ENCODE measurements around the gene ARHGDIG. TPM values are rescaled to one million over a fixed set of nuclear protein-coding genes. Genes with fewer than 3 reads are reported as not detected.

The ARHGDIG gene
- total RNA-seq, result not detected in 2 replicates

DNA sequence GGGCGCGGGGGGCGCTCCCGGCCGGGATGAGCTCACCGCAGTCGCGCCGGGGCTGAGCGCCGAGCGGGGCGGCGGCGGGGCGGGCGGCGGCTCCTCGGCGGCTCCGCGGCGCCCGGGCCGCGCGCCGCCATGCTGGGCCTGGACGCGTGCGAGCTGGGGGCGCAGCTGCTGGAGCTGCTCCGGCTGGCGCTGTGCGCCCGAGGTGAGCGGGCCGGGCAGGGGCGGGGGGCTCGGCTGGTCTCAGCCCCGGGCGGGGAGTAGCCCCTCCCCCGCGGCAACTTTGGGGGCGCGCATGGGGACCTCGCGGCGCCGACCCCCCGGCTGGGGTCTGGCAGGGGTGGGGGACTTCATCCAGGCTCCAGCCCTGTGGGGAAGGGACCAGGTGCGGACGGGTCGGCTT is at the start of gene ARHGDIG:
ARHGDIG (plus strand) TSS at position 40 of the 400 bp plus-strand sequence; CDS start at position 130, 90 bp downstream.
- Histone ChIP-seq H3K4me3 (ENCODE audit: insufficient read depth, low read length) (no peak within 1 kb of the TSS), H3K27me3 (ENCODE audit: insufficient read depth, low read length) (peaks cover 24% of the 10 kb centered on the region), H3K4me2 (ENCODE audit: insufficient read depth, low read length) (no peak within 1 kb of the TSS), H4K20me1 (ENCODE audit: insufficient read depth, low read length) (no peaks in the 10 kb centered on the region), H3K79me2 (ENCODE audit: insufficient read depth, low read length) (no peaks in the 10 kb centered on the region), H3K27ac (ENCODE audit: low read depth, low read length) (no peak within 1 kb of the TSS), H3K36me3 (ENCODE audit: insufficient read depth, low read length) (no peaks in the 10 kb centered on the region), H3K9me3 (ENCODE audit: low read depth, low read length) (no peaks in the 10 kb centered on the region), H2AFZ (ENCODE audit: low read length) (no peak within 1 kb of the TSS), H3K4me1 (ENCODE audit: insufficient read depth, low read length) (no peaks in the 10 kb centered on the region)
- DNase-seq (ENCODE audit: insufficient read length, low spot score, missing footprints), result peak; percentile 95
- no peak for TF ChIP-seq CTCF (IDR thresholded peaks at IDR 0.05; ENCODE audit: extremely low read depth, low read depth, low read length)

GRCh38 chr16:230949-231348 is 49.4 kb upstream of the ARHGDIG start:
- no peak overlapping the region for H3K4me3 ChIP-seq (ENCODE audit: insufficient read depth, low read length)
- peaks cover 26% of the 10 kb centered on the region for H3K4me1 ChIP-seq (ENCODE audit: insufficient read depth, low read length)
- no peak for TF ChIP-seq CTCF (IDR thresholded peaks at IDR 0.05; ENCODE audit: extremely low read depth, low read depth, low read length)

GRCh38 chr16:234468-235305 is 45.7 kb upstream of the ARHGDIG start, which contains the start of gene FAM234A:
TSS of gene FAM234A (plus strand) at chr16:234821. CDS start at chr16:254414, 19,593 bp downstream.
- H3K27me3 ChIP-seq (ENCODE audit: insufficient read depth, low read length), result no peaks in the 10 kb centered on the region
- H3K4me2 ChIP-seq (ENCODE audit: insufficient read depth, low read length), result peak within 1 kb of the TSS; percentile 100
- H3K27ac ChIP-seq (ENCODE audit: low read depth, low read length), result peak within 1 kb of the TSS; percentile 97
- peaks cover 3% of the 10 kb centered on the region for H4K20me1 ChIP-seq (ENCODE audit: insufficient read depth, low read length)
- H3K4me3 ChIP-seq (ENCODE audit: insufficient read depth, low read length), result peak within 1 kb of the TSS; percentile 98
- peak; percentile 34 for TF ChIP-seq CTCF (IDR thresholded peaks at IDR 0.05; ENCODE audit: extremely low read depth, low read depth, low read length)
- peaks cover 12% of the 10 kb centered on the region for H3K79me2 ChIP-seq (ENCODE audit: insufficient read depth, low read length)
- peak; percentile 98 for DNase-seq (ENCODE audit: insufficient read length, low spot score, missing footprints)
- H3K36me3 ChIP-seq (ENCODE audit: insufficient read depth, low read length), result no peaks in the 10 kb centered on the region
- H2AFZ ChIP-seq (ENCODE audit: low read length), result peak within 1 kb of the TSS; percentile 99
- H3K9me3 ChIP-seq (ENCODE audit: low read depth, low read length), result no peaks in the 10 kb centered on the region
- peaks cover 9% of the 10 kb centered on the region for H3K4me1 ChIP-seq (ENCODE audit: insufficient read depth, low read length)

More at GRCh38 chr16:230949-231348, 49.4 kb upstream of the ARHGDIG start:
- no peaks in the 10 kb centered on the region for H3K27me3 ChIP-seq (ENCODE audit: insufficient read depth, low read length)
- H3K79me2 ChIP-seq (ENCODE audit: insufficient read depth, low read length), result peaks cover 33% of the 10 kb centered on the region
- peaks cover 31% of the 10 kb centered on the region for H4K20me1 ChIP-seq (ENCODE audit: insufficient read depth, low read length)
- no peak overlapping the region for H3K27ac ChIP-seq (ENCODE audit: low read depth, low read length)
- H2AFZ ChIP-seq (ENCODE audit: low read length), result no peak overlapping the region
- no peak overlapping the region for H3K4me2 ChIP-seq (ENCODE audit: insufficient read depth, low read length)
- no peak for DNase-seq (ENCODE audit: insufficient read length, low spot score, missing footprints)
- H3K36me3 ChIP-seq (ENCODE audit: insufficient read depth, low read length), result peaks cover 20% of the 10 kb centered on the region
- no peaks in the 10 kb centered on the region for H3K9me3 ChIP-seq (ENCODE audit: low read depth, low read length)

DNA sequence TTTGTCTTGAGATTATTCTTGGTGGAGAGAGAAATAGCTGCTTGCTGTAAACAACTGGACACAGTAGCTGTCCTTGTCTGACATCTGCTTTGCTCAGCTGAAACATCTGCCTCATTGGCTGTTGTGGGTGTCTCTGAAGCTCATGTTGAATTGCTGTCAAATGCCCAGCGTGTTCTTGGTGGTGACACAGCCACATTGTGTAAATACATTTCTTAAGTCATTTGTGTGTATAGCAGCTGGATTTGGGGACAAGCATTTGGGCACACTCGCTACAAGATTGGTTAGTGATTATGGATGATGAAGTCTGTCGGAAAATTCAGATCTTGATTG is 40.5 kb upstream of the ARHGDIG start:
- Histone ChIP-seq H2AFZ (ENCODE audit: low read length) (no peak overlapping the region), H3K36me3 (ENCODE audit: insufficient read depth, low read length) (no peaks in the 10 kb centered on the region), H4K20me1 (ENCODE audit: insufficient read depth, low read length) (peaks cover 21% of the 10 kb centered on the region), H3K4me1 (ENCODE audit: insufficient read depth, low read length) (peaks cover 8% of the 10 kb centered on the region), H3K4me2 (ENCODE audit: insufficient read depth, low read length) (no peak overlapping the region), H3K9me3 (ENCODE audit: low read depth, low read length) (no peaks in the 10 kb centered on the region), H3K27me3 (ENCODE audit: insufficient read depth, low read length) (no peaks in the 10 kb centered on the region), H3K27ac (ENCODE audit: low read depth, low read length) (no peak overlapping the region), H3K4me3 (ENCODE audit: insufficient read depth, low read length) (no peak overlapping the region), H3K79me2 (ENCODE audit: insufficient read depth, low read length) (peaks cover 47% of the 10 kb centered on the region)
- no peak for TF ChIP-seq CTCF (IDR thresholded peaks at IDR 0.05; ENCODE audit: extremely low read depth, low read depth, low read length)
- peak; percentile 39 for DNase-seq (ENCODE audit: insufficient read length, low spot score, missing footprints)
